Smooth muscle cell (in vitro differentiated cells): Measurements from ENCODE around the gene SYNJ2. TPM values are rescaled to one million over a fixed set of nuclear protein-coding genes. Genes with fewer than 3 reads are reported as not detected.

Experiments
- DNase-seq: peaks from one replicate; lab custom pipeline; 2025; ENCODE audit not compliant: unreplicated experiment; lab: John Stamatoyannopoulos, UW
- H2AFZ ChIP-seq: fragments of 200-600 bp; sonication (generic); 2 replicates; pipeline ENCODE4 v1.6.0; 2016; ENCODE audit warnings: antibody characterized with exemption, low read depth, mild to moderate bottlenecking
- H3F3A ChIP-seq: fragments of 200-600 bp; sonication (generic); 2 replicates; pipeline ENCODE4 v1.6.0; 2017; ENCODE audit warnings: antibody characterized with exemption, low read depth
- H3K27ac ChIP-seq: fragments of 200-600 bp; sonication (generic); 2 replicates; pipeline ENCODE4 v1.5.1; 2016; ENCODE audit warnings: low read depth, mild to moderate bottlenecking
- H3K27me3 ChIP-seq: fragments of 200-600 bp; sonication (generic); 2 replicates; pipeline ENCODE4 v1.6.1; 2016; ENCODE audit warnings: low read depth, mild to moderate bottlenecking
- H3K36me3 ChIP-seq: fragments of 200-600 bp; sonication (generic); 2 replicates; pipeline ENCODE4 v1.5.1; 2016; ENCODE audit warnings: low read depth
- H3K4me1 ChIP-seq: fragments of 200-600 bp; sonication (generic); 2 replicates; pipeline ENCODE4 v1.5.1; 2016; ENCODE audit warnings: low read depth
- H3K4me2 ChIP-seq: fragments of 200-600 bp; sonication (generic); 2 replicates; pipeline ENCODE4 v1.6.0; 2016; ENCODE audit warnings: mild to moderate bottlenecking
- H3K4me3 ChIP-seq: fragments of 200-600 bp; sonication (generic); 2 replicates; pipeline ENCODE4 v1.5.1; 2016; ENCODE audit warnings: mild to moderate bottlenecking
- H3K79me2 ChIP-seq: fragments of 200-600 bp; sonication (generic); 2 replicates; pipeline ENCODE4 v1.6.0; 2016; ENCODE audit warnings: low read depth, mild to moderate bottlenecking
- H3K9ac ChIP-seq: fragments of 200-600 bp; sonication (generic); 2 replicates; pipeline ENCODE4 v1.6.0; 2016; ENCODE audit warnings: low read depth
- H3K9me3 ChIP-seq: fragments of 200-600 bp; sonication (generic); replicated peaks from 2 replicates; pipeline ENCODE4 v1.5.1; 2016; ENCODE audit warnings: low read depth
- H4K20me1 ChIP-seq: fragments of 200-600 bp; sonication (generic); 2 replicates; pipeline ENCODE4 v1.6.0; 2016; ENCODE audit warnings: low read depth
- CTCF ChIP-seq: fragments of 200-600 bp; sonication (generic); IDR thresholded peaks from 2 replicates; pipeline ENCODE4 v1.5.1; 2017; ENCODE audit warnings: borderline replicate concordance, mild to moderate bottlenecking, antibody characterized with exemption; ENCODE audit not compliant: insufficient read depth, poor library complexity, severe bottlenecking
- WGBS: methylation state at CpG from one replicate; pipeline ENCODE4 v1.1.7; 2016; ENCODE audit warnings: low lambda C conversion rate; 5-methylcytosine and 5-hydroxymethylcytosine counted together
- polyA plus RNA-seq: library from polyadenylated mRNA; unstranded; fragments of >200 nt; fragmentation: Nextera tagmentation; extraction: Ambion mirVana; gene quantifications from 2 replicates; pipeline ENCODE4 v1.2.1, GENCODE V29; 2016
- total RNA-seq: library from RNA; depleted of rRNA; stranded (reverse); fragments of >200 nt; gene quantifications from 2 replicates; pipeline ENCODE4 v1.2.3, GENCODE V29; 2014

The SYNJ2 gene
- total and polyA plus RNA-seq, 2 experiments from 2014 or later: 6.0 to 6.1 TPM

DNA sequence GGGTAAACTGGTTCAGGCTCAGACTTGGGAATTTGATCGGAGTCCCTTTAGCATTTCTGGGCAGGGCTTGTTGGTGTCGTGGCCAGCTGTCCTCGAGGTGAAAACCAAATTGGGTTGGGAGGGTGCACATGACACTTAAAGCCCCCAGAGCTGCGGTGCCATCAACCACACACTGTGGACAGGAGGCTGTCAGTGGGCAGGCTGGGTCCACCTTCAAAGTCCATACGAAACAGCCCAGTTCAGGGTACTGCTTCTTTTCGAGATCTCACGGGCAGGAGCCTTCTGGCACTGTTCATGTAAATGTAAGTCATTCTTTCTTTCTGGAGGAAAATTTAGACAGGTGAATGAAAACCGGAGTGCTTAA, 7.0 kb downstream of the SYNJ2 start:
- Histone ChIP-seq H3K36me3 (no peaks in the 10 kb centered on the region), H3K9ac (no peak overlapping the region), H3K4me1 (peaks cover 13% of the 10 kb centered on the region), H3K27ac (no peak overlapping the region), H3K27me3 (no peaks in the 10 kb centered on the region), H4K20me1 (peaks cover 16% of the 10 kb centered on the region), H2AFZ (no peak overlapping the region), H3K79me2 (peaks cover 88% of the 10 kb centered on the region), H3K4me3 (no peak overlapping the region), H3K4me2 (no peak overlapping the region), H3K9me3 (no peaks in the 10 kb centered on the region), H3F3A (no peaks in the 10 kb centered on the region)
- TF ChIP-seq CTCF: no peak
- no peak for DNase-seq
- 91% methylated on average over 8 of the region's 8 CpGs for WGBS

GRCh38 chr6:157989541-157990289, 8.1 kb downstream of the SYNJ2 start:
- DNase-seq: no peak
- H3K4me3 ChIP-seq: no peak overlapping the region

DNA sequence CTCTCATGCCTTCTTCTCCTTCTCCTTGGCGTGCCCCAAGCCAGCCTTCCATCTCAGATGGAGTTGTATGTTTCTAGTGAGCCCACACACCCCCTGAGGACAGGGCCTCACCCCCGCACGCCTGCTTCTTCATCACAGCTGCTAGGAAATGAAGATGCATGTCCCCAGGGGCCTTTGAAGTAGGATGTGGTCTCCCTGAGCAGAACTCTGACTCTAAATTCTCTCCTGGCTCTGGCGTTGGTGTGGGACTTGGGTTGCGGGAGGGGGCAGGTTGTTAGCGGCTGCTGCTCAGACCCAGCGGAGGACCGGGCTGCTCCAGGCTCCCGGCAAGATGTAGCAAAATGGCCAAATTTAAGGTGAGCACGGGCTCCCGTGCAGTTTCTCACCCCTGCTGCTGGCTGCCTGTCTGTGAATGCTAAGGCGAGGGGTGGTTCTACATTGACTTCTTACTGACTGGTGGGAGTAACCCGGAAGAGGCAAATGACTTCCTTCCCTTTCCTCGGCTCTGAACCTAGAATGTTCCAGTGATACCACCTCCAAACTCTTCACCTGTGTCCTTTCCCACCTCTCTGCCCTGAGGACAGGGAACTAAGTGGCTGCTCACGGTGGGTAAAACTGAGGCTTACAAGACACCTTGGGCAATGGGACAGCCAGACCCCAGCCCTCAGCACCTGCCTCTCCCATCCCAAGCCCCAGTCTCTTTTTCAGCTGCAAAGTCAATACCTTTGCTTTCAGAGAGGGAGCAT, 8.8 kb downstream of the SYNJ2 start:
- 84% methylated on average over 15 of the region's 15 CpGs for WGBS
- Histone ChIP-seq H3K79me2 (peaks cover 88% of the 10 kb centered on the region), H3K36me3 (no peaks in the 10 kb centered on the region), H3K4me1 (peaks cover 7% of the 10 kb centered on the region), H3K9ac (no peak overlapping the region), H3K4me2 (no peak overlapping the region), H3K27me3 (no peaks in the 10 kb centered on the region), H3F3A (no peaks in the 10 kb centered on the region), H3K27ac (no peak overlapping the region), H4K20me1 (peaks cover 16% of the 10 kb centered on the region), H3K9me3 (no peaks in the 10 kb centered on the region), H3K4me3 (no peak overlapping the region), H2AFZ (no peak overlapping the region)
- no peak for DNase-seq
- TF ChIP-seq CTCF: no peak

More at GRCh38 chr6:157989541-157990289, 8.1 kb downstream of the SYNJ2 start:
- Histone ChIP-seq H3K36me3 (no peaks in the 10 kb centered on the region), H2AFZ (no peak overlapping the region), H3K79me2 (peaks cover 88% of the 10 kb centered on the region), H4K20me1 (peaks cover 16% of the 10 kb centered on the region), H3K9ac (no peak overlapping the region), H3K4me1 (peaks cover 13% of the 10 kb centered on the region), H3K9me3 (no peaks in the 10 kb centered on the region), H3F3A (no peaks in the 10 kb centered on the region), H3K27me3 (no peaks in the 10 kb centered on the region), H3K27ac (no peak overlapping the region), H3K4me2 (no peak overlapping the region)
- 77% methylated on average over 22 of the region's 22 CpGs for WGBS
- TF ChIP-seq CTCF: no peak
